ENCODE measurements around the gene PSMG3. TPM values are rescaled to one million over a fixed set of nuclear protein-coding genes. Genes with fewer than 3 reads are reported as not detected.

PSMG3 gene
- total and polyA plus RNA-seq, 7 donors, result 11.8 to 59.1 (median 18.2) TPM

- Histone ChIP-seq H3K27me3 (ENCODE audit: insufficient read depth in 3 of 3, low read length in 2 of 3) (peaks cover 0 to 30% (median 3%) of the 10 kb centered on the region in 3 donors), H3K9me3 (no peaks in the 10 kb centered on the region), H3K36me3 (ENCODE audit: insufficient read depth in 1 of 2, low read depth in 1 of 2) (no peaks in the 10 kb centered on the region), H3K4me1 (no peaks in the 10 kb centered on the region), H3K4me3 (no peak overlapping the region), H3K27ac (no peak overlapping the region)
- ATAC-seq, result no peak
- TF ChIP-seq CTCF (IDR thresholded peaks at IDR 0.05), result no peak
- intact Hi-C loops (cut with DNase I), result no loop called here
- DNase-seq, result no peak
- WGBS, 3 donors, result 53 to 66% (median 59%) methylated on average over 40 to 41 of the region's 41 CpGs
These were observed 33.8 kb upstream of the PSMG3 start for GRCh38 chr7:1603346-1604225.

DNA sequence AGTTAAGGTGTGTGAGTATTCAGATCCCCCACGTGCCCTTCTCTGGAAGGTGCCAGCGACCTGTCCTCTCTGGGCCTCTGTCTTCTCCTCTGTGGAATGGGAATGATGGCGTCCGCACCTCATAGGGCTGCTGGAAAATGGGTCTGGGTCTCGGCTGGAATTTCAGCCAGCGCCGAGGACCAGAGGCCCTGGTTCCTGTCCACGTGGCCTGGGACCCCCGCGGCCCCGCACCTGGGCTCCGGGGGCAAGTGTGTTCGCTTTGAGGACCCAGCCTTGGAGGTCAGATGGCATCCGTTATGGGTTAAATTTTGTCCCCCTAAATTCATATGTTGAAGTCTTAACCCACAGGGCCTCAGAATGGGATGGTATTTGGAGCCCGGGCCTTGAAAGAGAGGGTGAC is 32.6 kb upstream of the PSMG3 start:
- Histone ChIP-seq H3K4me1 (no peaks in the 10 kb centered on the region), H3K9me3 (no peaks in the 10 kb centered on the region), H3K36me3 (ENCODE audit: insufficient read depth in 1 of 2, low read depth in 1 of 2) (no peaks in the 10 kb centered on the region), H3K27me3 (ENCODE audit: insufficient read depth in 3 of 3, low read length in 2 of 3) (peaks cover 0 to 33% (median 3%) of the 10 kb centered on the region in 3 donors), H3K4me3 (no peak overlapping the region), H3K27ac (no peak overlapping the region)
- intact Hi-C loops (cut with DNase I), result no loop called here
- 92 to 95% (median 93%) methylated on average over 15 of the region's 15 CpGs for WGBS, 3 donors
- TF ChIP-seq CTCF (IDR thresholded peaks at IDR 0.05), result no peak
- ATAC-seq (no peak), DNase-seq (no peak)

GRCh38 chr7:1601956-1602355 is 32.1 kb upstream of the PSMG3 start:
- intact Hi-C loops (cut with DNase I), result no loop called here
- 79 to 88% (median 82%) methylated on average over 19 to 24 of the region's 24 CpGs for WGBS, 3 donors
- Histone ChIP-seq H3K27me3 (ENCODE audit: insufficient read depth in 3 of 3, low read length in 2 of 3) (peaks cover 0 to 30% (median 3%) of the 10 kb centered on the region in 3 donors), H3K4me1 (no peaks in the 10 kb centered on the region), H3K27ac (no peak overlapping the region), H3K36me3 (ENCODE audit: insufficient read depth in 1 of 2, low read depth in 1 of 2) (no peaks in the 10 kb centered on the region), H3K9me3 (no peaks in the 10 kb centered on the region), H3K4me3 (no peak overlapping the region)
- ATAC-seq (no peak), DNase-seq (no peak)
- no peak for TF ChIP-seq CTCF (IDR thresholded peaks at IDR 0.05)

- DNase-seq (no peak), ATAC-seq (no peak)
- WGBS, 3 donors, result 66 to 75% (median 68%) methylated on average over 28 to 29 of the region's 29 CpGs
- Histone ChIP-seq H3K4me3 (no peak overlapping the region), H3K36me3 (ENCODE audit: insufficient read depth in 1 of 2, low read depth in 1 of 2) (no peaks in the 10 kb centered on the region), H3K9me3 (no peaks in the 10 kb centered on the region), H3K27ac (no peak overlapping the region), H3K4me1 (no peaks in the 10 kb centered on the region), H3K27me3 (ENCODE audit: insufficient read depth in 3 of 3, low read length in 2 of 3) (peaks cover 0 to 30% (median 11%) of the 10 kb centered on the region in 3 donors)
- intact Hi-C loops (cut with DNase I), result no loop called here
- TF ChIP-seq CTCF (IDR thresholded peaks at IDR 0.05), result no peak
These were observed 30.0 kb upstream of the PSMG3 start for GRCh38 chr7:1599640-1600395.

All from psoas muscle (tissue), 8 donors.